IMR-90 (cell line): Measurements from ENCODE around the gene AKR7A2.

Experiments used
- CEBPB ChIP-seq: IDR thresholded peaks from 2 replicates; pipeline ENCODE4 v1.6.1; 2012; ENCODE audit warnings: low read depth, low read length, improper control_type of control experiment
- CHD1 ChIP-seq: IDR thresholded peaks from 2 replicates; pipeline ENCODE4 v1.6.1; 2012; ENCODE audit warnings: low read depth, low read length, improper control_type of control experiment
- MAZ ChIP-seq: IDR thresholded peaks from 2 replicates; pipeline ENCODE4 v1.6.1; 2012; ENCODE audit warnings: low read depth, mild to moderate bottlenecking, low read length, improper control_type of control experiment, moderate library complexity, borderline replicate concordance
- TF ChIP-seq, protein P1 (sequence below): conservative IDR thresholded peaks from 2 replicates; pipeline ENCODE4 v1.5.1; 2012; ENCODE audit warnings: mild to moderate bottlenecking, low read depth, low read length, improper control_type of control experiment
- TF ChIP-seq, protein P2 (sequence below): fragments of 150-350 bp; IDR thresholded peaks from 2 replicates; pipeline ENCODE4 v1.6.1; 2017; ENCODE audit warnings: mild to moderate bottlenecking, antibody characterized with exemption, low read length, low read depth

DNA sequence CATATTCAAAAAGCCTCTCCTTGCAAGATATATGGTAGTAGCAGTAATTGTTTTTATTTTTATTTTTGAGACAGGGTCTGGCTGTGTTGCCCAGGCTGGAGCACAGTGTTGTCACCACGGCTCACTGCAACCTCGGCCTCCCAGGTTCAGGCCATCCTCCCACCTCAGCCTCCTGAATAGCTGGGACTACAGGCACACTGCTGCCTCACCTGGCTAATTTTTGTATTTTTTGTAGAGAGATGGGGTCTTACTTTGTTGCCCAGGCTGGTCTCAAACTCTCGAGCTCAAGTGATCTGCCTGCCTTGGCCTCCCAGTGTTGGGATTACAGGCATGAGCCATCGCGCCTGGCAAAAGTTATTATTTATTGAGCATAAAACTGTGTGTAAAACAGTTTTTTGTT lies 38.6 kb upstream of the AKR7A2 start:
- TF ChIP-seq, protein P1, sequence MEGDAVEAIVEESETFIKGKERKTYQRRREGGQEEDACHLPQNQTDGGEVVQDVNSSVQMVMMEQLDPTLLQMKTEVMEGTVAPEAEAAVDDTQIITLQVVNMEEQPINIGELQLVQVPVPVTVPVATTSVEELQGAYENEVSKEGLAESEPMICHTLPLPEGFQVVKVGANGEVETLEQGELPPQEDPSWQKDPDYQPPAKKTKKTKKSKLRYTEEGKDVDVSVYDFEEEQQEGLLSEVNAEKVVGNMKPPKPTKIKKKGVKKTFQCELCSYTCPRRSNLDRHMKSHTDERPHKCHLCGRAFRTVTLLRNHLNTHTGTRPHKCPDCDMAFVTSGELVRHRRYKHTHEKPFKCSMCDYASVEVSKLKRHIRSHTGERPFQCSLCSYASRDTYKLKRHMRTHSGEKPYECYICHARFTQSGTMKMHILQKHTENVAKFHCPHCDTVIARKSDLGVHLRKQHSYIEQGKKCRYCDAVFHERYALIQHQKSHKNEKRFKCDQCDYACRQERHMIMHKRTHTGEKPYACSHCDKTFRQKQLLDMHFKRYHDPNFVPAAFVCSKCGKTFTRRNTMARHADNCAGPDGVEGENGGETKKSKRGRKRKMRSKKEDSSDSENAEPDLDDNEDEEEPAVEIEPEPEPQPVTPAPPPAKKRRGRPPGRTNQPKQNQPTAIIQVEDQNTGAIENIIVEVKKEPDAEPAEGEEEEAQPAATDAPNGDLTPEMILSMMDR = no peak
- TF ChIP-seq CEBPB = no peak
- TF ChIP-seq, protein P2, sequence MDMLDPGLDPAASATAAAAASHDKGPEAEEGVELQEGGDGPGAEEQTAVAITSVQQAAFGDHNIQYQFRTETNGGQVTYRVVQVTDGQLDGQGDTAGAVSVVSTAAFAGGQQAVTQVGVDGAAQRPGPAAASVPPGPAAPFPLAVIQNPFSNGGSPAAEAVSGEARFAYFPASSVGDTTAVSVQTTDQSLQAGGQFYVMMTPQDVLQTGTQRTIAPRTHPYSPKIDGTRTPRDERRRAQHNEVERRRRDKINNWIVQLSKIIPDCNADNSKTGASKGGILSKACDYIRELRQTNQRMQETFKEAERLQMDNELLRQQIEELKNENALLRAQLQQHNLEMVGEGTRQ = no peak
- no peak for TF ChIP-seq CHD1
- TF ChIP-seq MAZ = no peak
